HEK293 (cell line): ENCODE results near the gene MVB12A.

Experiments
- CTCF ChIA-PET: fragments of 350-600 bp; formaldehyde crosslinking; extraction: SDS; loops from one replicate; lab custom pipeline; 2021; ENCODE audit warnings: antibody characterized with exemption; lab: Yijun Ruan, JAX
- POLR2A ChIA-PET: fragments of 300-600 bp; formaldehyde crosslinking; extraction: SDS; loops from one replicate; lab custom pipeline; 2020; ENCODE audit warnings: antibody characterized with exemption, inconsistent platforms; lab: Yijun Ruan, JAX
- H3K27ac ChIP-seq: fragments of 200-500 bp; sonication (Bioruptor generic); 2 replicates; pipeline ENCODE4 v1.5.1; 2014; ENCODE audit warnings: low read depth, low read length, control low read depth, inconsistent platforms; ENCODE audit errors: extremely low read depth
- H3K36me3 ChIP-seq, 2 experiments: fragments of 200-500 bp in 1 of 2; sonication (Bioruptor generic) in 1 of 2; 1 replicate in 1 of 2; 2 replicates in 1 of 2; pipeline ENCODE4 v1.5.1; 2014 to 2017; ENCODE audit warnings: inconsistent platforms in 2 of 2, low read length in 2 of 2; ENCODE audit not compliant: control insufficient read depth in 2 of 2, insufficient read depth in 1 of 2
- H3K4me1 ChIP-seq: fragments of 200-500 bp; sonication (Bioruptor generic); 2 replicates; pipeline ENCODE4 v1.5.1; 2014; ENCODE audit warnings: mild to moderate bottlenecking, low read length, inconsistent platforms; ENCODE audit not compliant: control insufficient read depth, insufficient read depth
- H3K4me3 ChIP-seq: 2 replicates; pipeline ENCODE4 v1.5.1; 2011; ENCODE audit warnings: low read depth, mild to moderate bottlenecking, control low read depth, low read length, moderate library complexity
- H3K9me3 ChIP-seq: fragments of 200-500 bp; sonication (Bioruptor generic); 2 replicates; pipeline ENCODE4 v1.5.1; 2014; ENCODE audit warnings: low read depth, low read length, inconsistent platforms; ENCODE audit not compliant: control insufficient read depth, insufficient read depth
- AEBP2 ChIP-seq: fragments of 450-650 bp; formaldehyde crosslinking; IDR thresholded peaks from 2 replicates; pipeline ENCODE4 v1.5.1; 2016; ENCODE audit warnings: missing biosample characterization, missing genetic modification characterization, borderline replicate concordance
- CTCF ChIP-seq: fragments of 450-650 bp; formaldehyde crosslinking; IDR thresholded peaks from 2 replicates; pipeline ENCODE4 v1.5.1; 2016; ENCODE audit warnings: missing biosample characterization, missing genetic modification characterization
- GFI1B ChIP-seq: fragments of 450-650 bp; formaldehyde crosslinking; IDR thresholded peaks from 2 replicates; pipeline ENCODE4 v1.5.1; 2016; ENCODE audit warnings: missing biosample characterization, missing genetic modification characterization
- GLIS1 ChIP-seq: fragments of 450-650 bp; formaldehyde crosslinking; IDR thresholded peaks from 2 replicates; pipeline ENCODE4 v1.5.1; 2016; ENCODE audit warnings: missing biosample characterization, missing genetic modification characterization
- HIC1 ChIP-seq: fragments of 450-650 bp; formaldehyde crosslinking; IDR thresholded peaks from 2 replicates; pipeline ENCODE4 v1.5.1; 2016; ENCODE audit warnings: missing biosample characterization, missing genetic modification characterization
- HOXC10 ChIP-seq: sonication (generic); formaldehyde crosslinking; IDR thresholded peaks from 2 replicates; pipeline ENCODE4 v1.8.1; 2023; ENCODE audit warnings: mild to moderate bottlenecking, missing genetic modification reagents
- KLF9 ChIP-seq: fragments of 450-650 bp; formaldehyde crosslinking; IDR thresholded peaks from 2 replicates; pipeline ENCODE4 v1.5.1; 2016; ENCODE audit warnings: missing biosample characterization, missing genetic modification characterization, low read depth
- SCRT2 ChIP-seq: fragments of 450-650 bp; formaldehyde crosslinking; IDR thresholded peaks from 2 replicates; pipeline ENCODE4 v1.5.1; 2016; ENCODE audit warnings: missing biosample characterization, missing genetic modification characterization
- SP2 ChIP-seq: fragments of 450-650 bp; formaldehyde crosslinking; IDR thresholded peaks from 2 replicates; pipeline ENCODE4 v1.5.1; 2016; ENCODE audit warnings: missing biosample characterization, missing genetic modification characterization
- SP3 ChIP-seq: fragments of 450-650 bp; formaldehyde crosslinking; IDR thresholded peaks from 2 replicates; pipeline ENCODE4 v1.5.1; 2016; ENCODE audit warnings: missing biosample characterization, missing genetic modification characterization
- TRIM28 ChIP-seq: IDR thresholded peaks from 2 replicates; pipeline ENCODE4 v1.6.1; 2011; ENCODE audit warnings: low read length, control low read depth, borderline replicate concordance
- ZBTB48 ChIP-seq: fragments of 450-650 bp; formaldehyde crosslinking; IDR thresholded peaks from 2 replicates; pipeline ENCODE4 v1.5.1; 2016; ENCODE audit warnings: missing biosample characterization, missing genetic modification characterization
- ZFHX2 ChIP-seq: fragments of 450-650 bp; formaldehyde crosslinking; conservative IDR thresholded peaks from 2 replicates; pipeline ENCODE4 v1.5.1; 2016; ENCODE audit warnings: missing biosample characterization, missing genetic modification characterization
- ZNF10 ChIP-seq: fragments of 450-650 bp; formaldehyde crosslinking; IDR thresholded peaks from 2 replicates; pipeline ENCODE4 v1.5.1; 2017; ENCODE audit warnings: missing biosample characterization, missing genetic modification characterization
- ZNF148 ChIP-seq: fragments of 450-650 bp; formaldehyde crosslinking; IDR thresholded peaks from 2 replicates; pipeline ENCODE4 v1.5.0; 2017; ENCODE audit warnings: missing biosample characterization, missing genetic modification characterization, borderline replicate concordance
- ZNF155 ChIP-seq: fragments of 450-650 bp; formaldehyde crosslinking; IDR thresholded peaks from 2 replicates; pipeline ENCODE4 v1.5.1; 2016; ENCODE audit warnings: missing biosample characterization, missing genetic modification characterization
- ZNF214 ChIP-seq: fragments of 450-650 bp; formaldehyde crosslinking; IDR thresholded peaks from 2 replicates; pipeline ENCODE4 v1.5.1; 2017; ENCODE audit warnings: missing biosample characterization, mild to moderate bottlenecking, missing genetic modification characterization, borderline replicate concordance
- ZNF311 ChIP-seq: fragments of 450-650 bp; formaldehyde crosslinking; IDR thresholded peaks from 2 replicates; pipeline ENCODE4 v1.5.1; 2017; ENCODE audit warnings: missing biosample characterization, missing genetic modification characterization, borderline replicate concordance
- ZNF335 ChIP-seq: fragments of 450-650 bp; formaldehyde crosslinking; conservative IDR thresholded peaks from 2 replicates; pipeline ENCODE4 v1.5.1; 2016; ENCODE audit warnings: missing biosample characterization, missing genetic modification characterization
- ZNF341 ChIP-seq: fragments of 450-650 bp; formaldehyde crosslinking; IDR thresholded peaks from 2 replicates; pipeline ENCODE4; 2016; ENCODE audit warnings: low read depth, missing biosample characterization, missing genetic modification characterization
- ZNF366 ChIP-seq: fragments of 450-650 bp; formaldehyde crosslinking; conservative IDR thresholded peaks from 2 replicates; pipeline ENCODE4 v1.5.1; 2016; ENCODE audit warnings: missing biosample characterization, missing genetic modification characterization
- ZNF596 ChIP-seq: fragments of 450-650 bp; IDR thresholded peaks from 2 replicates; pipeline ENCODE4 v1.5.0; 2018; ENCODE audit warnings: missing biosample characterization, mild to moderate bottlenecking, missing genetic modification characterization, moderate library complexity
- ZNF600 ChIP-seq: fragments of 450-650 bp; formaldehyde crosslinking; IDR thresholded peaks from 2 replicates; pipeline ENCODE4 v1.5.1; 2016; ENCODE audit warnings: missing biosample characterization, missing genetic modification characterization
- ZNF660 ChIP-seq: fragments of 450-650 bp; IDR thresholded peaks from 2 replicates; pipeline ENCODE4 v1.5.1; 2018; ENCODE audit warnings: missing biosample characterization, mild to moderate bottlenecking, missing genetic modification characterization
- ZNF707 ChIP-seq: fragments of 450-650 bp; formaldehyde crosslinking; IDR thresholded peaks from 2 replicates; pipeline ENCODE4 v1.5.1; 2016; ENCODE audit warnings: missing biosample characterization, missing genetic modification characterization
- ZSCAN16 ChIP-seq: fragments of 450-650 bp; formaldehyde crosslinking; IDR thresholded peaks from 2 replicates; pipeline ENCODE4 v1.5.1; 2016; ENCODE audit warnings: missing biosample characterization, missing genetic modification characterization
- ZSCAN30 ChIP-seq: fragments of 450-650 bp; IDR thresholded peaks from 2 replicates; pipeline ENCODE4 v1.5.1; 2018; ENCODE audit warnings: missing biosample characterization, mild to moderate bottlenecking, missing genetic modification characterization, moderate library complexity

MVB12A gene

GRCh38 chr19:17419154-17419620, 660 bp upstream of the MVB12A start (continued):
- TF ChIP-seq ZNF660 (tag by site-specific recombination) (no peak), HOXC10 (CRISPR knock-in tag) (no peak), TRIM28 (peak; percentile 76), ZSCAN30 (tag by site-specific recombination) (peak; percentile 82; the same call in 1 of the 2 replicates), KLF9 (peak; percentile 18; the same call in 1 of the 2 replicates), AEBP2 (no peak)

- POLR2A ChIA-PET, result no interaction called here
- Histone ChIP-seq H3K36me3 (peaks cover 4 to 6% of the 10 kb centered on the region in 2 experiments; a peak in 2 of 3 replicates), H3K4me3 (peak overlapping the region; percentile 69), H3K9me3 (no peaks in the 10 kb centered on the region), H3K4me1 (peaks cover 2% of the 10 kb centered on the region; the same call in 1 of the 2 replicates), H3K27ac (peak overlapping the region; percentile 29; the same call in 1 of the 2 replicates)
- TF ChIP-seq ZNF335 (tag by site-specific recombination), result peak; percentile 44; the same call in 1 of the 2 replicates
- no peak for TF ChIP-seq GFI1B (tag by site-specific recombination)
- peak; percentile 35; the same call in 1 of the 2 replicates for TF ChIP-seq ZNF366
- TF ChIP-seq ZSCAN16 (tag by site-specific recombination), result peak; percentile 92
- no peak for TF ChIP-seq ZNF148 (tag by site-specific recombination)
- TF ChIP-seq ZBTB48 (tag by site-specific recombination), result peak; percentile 92
- TF ChIP-seq ZNF155, result no peak
- TF ChIP-seq GLIS1 (tag by site-specific recombination), result no peak
- no peak for TF ChIP-seq ZNF311 (tag by site-specific recombination)
- peak; percentile 68; the same call in 1 of the 2 replicates for TF ChIP-seq ZNF600 (tag by site-specific recombination)
- TF ChIP-seq ZFHX2, result 0 out of 2 replicates have a peak, but pooled peaks have one; percentile 9
- TF ChIP-seq SP2 (tag by site-specific recombination), result peak; percentile 73
- TF ChIP-seq ZNF596, result no peak
- TF ChIP-seq ZNF214 (tag by site-specific recombination), result no peak
- TF ChIP-seq ZNF341 (tag by site-specific recombination), result peak; percentile 28; the same call in 1 of the 2 replicates
- no peak for TF ChIP-seq SP3 (tag by site-specific recombination)
- peak; percentile 69 for TF ChIP-seq CTCF (tag by site-specific recombination)
- no peak for TF ChIP-seq ZNF707 (tag by site-specific recombination)
- TF ChIP-seq ZNF10 (tag by site-specific recombination), result no peak
- TF ChIP-seq HIC1 (tag by site-specific recombination), result peak; percentile 17; the same call in 1 of the 2 replicates
- peak; percentile 87 for TF ChIP-seq SCRT2 (tag by site-specific recombination)
- CTCF ChIA-PET, result interaction anchor here (0.7 to 1.7 kb wide), 2 partner anchors 21 to 30 kb away, joined by 6 read pairs; no protein-coding TSS in a partner anchor
Measured at GRCh38 chr19:17420475-17420924, 653 bp downstream of the MVB12A start.
